ENCODE measurements around the gene TSPO2.
"Not testable (repeated sequence)": the region's sequence is repeated elsewhere in the genome, so short reads cannot be mapped to it uniquely, and the experiment has no call there.

The TSPO2 gene

GRCh38 chr6:41011673-41012072, 30.6 kb upstream of the TSPO2 start:
- no peak overlapping the region for H3K4me3 ChIP-seq (ENCODE audit: low read depth, low read length)
- TF ChIP-seq CTCF (IDR thresholded peaks at IDR 0.05; ENCODE audit: insufficient read depth, low read length, missing control alignments), result no peak
- POLR2A ChIA-PET, result no interaction called here
- no peak for DNase-seq (ENCODE audit: low read depth, low spot score)
- CTCF ChIA-PET, result interaction anchor here (0.7 to 2.0 kb wide), 4 partner anchors 10 to 117 kb away, joined by 4 to 7 read pairs (median 5); no protein-coding TSS in a partner anchor

GRCh38 chr6:41013466-41014153, 28.7 kb upstream of the TSPO2 start:
- no peak overlapping the region for H3K4me3 ChIP-seq (ENCODE audit: low read depth, low read length)
- ChIA-PET POLR2A (no interaction called here), CTCF (interaction anchor here (0.7 to 2.0 kb wide), 3 partner anchors 10 to 51 kb away, joined by 3 to 5 read pairs (median 3); no protein-coding TSS in a partner anchor)
- no peak for TF ChIP-seq CTCF (IDR thresholded peaks at IDR 0.05; ENCODE audit: insufficient read depth, low read length, missing control alignments)
- DNase-seq (ENCODE audit: low read depth, low spot score), result no peak

GRCh38 chr6:41014780-41015179, 27.5 kb upstream of the TSPO2 start:
- CTCF ChIA-PET, result interaction anchor here (0.7 to 1.8 kb wide), 4 partner anchors 13 to 119 kb away, joined by 3 to 11 read pairs (median 4); no protein-coding TSS in a partner anchor
- no peak for DNase-seq (ENCODE audit: low read depth, low spot score)
- TF ChIP-seq CTCF (IDR thresholded peaks at IDR 0.05; ENCODE audit: insufficient read depth, low read length, missing control alignments), result no peak
- POLR2A ChIA-PET, result no interaction called here
- H3K4me3 ChIP-seq (ENCODE audit: low read depth, low read length), result no peak overlapping the region

GRCh38 chr6:41015860-41016259, 26.4 kb upstream of the TSPO2 start:
- DNase-seq (ENCODE audit: low read depth, low spot score); POLR2A ChIA-PET; H3K4me3 ChIP-seq (ENCODE audit: low read depth, low read length): not testable (repeated sequence)
- CTCF ChIA-PET, result interaction anchor here (1.8 to 4.3 kb wide), 2 partner anchors 11 to 12 kb away, joined by 11 to 39 read pairs; no protein-coding TSS in a partner anchor

- no peak overlapping the region for H3K4me3 ChIP-seq (ENCODE audit: low read depth, low read length)
- POLR2A ChIA-PET, result no interaction called here
- DNase-seq (ENCODE audit: low read depth, low spot score), result no peak
- CTCF ChIA-PET, result interaction anchor here (0.7 to 15.7 kb wide), 3 partner anchors 11 to 172 kb away, joined by 3 to 389 read pairs (median 39); no protein-coding TSS in a partner anchor
- no peak for TF ChIP-seq CTCF (IDR thresholded peaks at IDR 0.05; ENCODE audit: insufficient read depth, low read length, missing control alignments)
These were observed 24.6 kb upstream of the TSPO2 start for GRCh38 chr6:41017663-41018062.

GRCh38 chr6:41021832-41022231, 20.4 kb upstream of the TSPO2 start:
- CTCF ChIA-PET, result interaction anchor here (0.7 to 15.7 kb wide), 8 partner anchors 9 to 332 kb away, joined by 3 to 389 read pairs (median 4); no protein-coding TSS in a partner anchor
- POLR2A ChIA-PET, result no interaction called here
- peak; percentile 63 for TF ChIP-seq CTCF (IDR thresholded peaks at IDR 0.05; ENCODE audit: insufficient read depth, low read length, missing control alignments)
- H3K4me3 ChIP-seq (ENCODE audit: low read depth, low read length), result no peak overlapping the region
- peak; percentile 23 for DNase-seq (ENCODE audit: low read depth, low spot score)
